OCI-M2 (cell line): ENCODE measurements around the gene FAM72B.
"Not testable (repeated sequence)": the region's sequence is repeated elsewhere in the genome, so short reads cannot be mapped to it uniquely, and the experiment has no call there.

ENCODE experiments used
- DNase-seq: peaks from one replicate; lab custom pipeline; 2025; ENCODE audit not compliant: unreplicated experiment; lab: John Stamatoyannopoulos, UW

Gene FAM72B

DNA sequence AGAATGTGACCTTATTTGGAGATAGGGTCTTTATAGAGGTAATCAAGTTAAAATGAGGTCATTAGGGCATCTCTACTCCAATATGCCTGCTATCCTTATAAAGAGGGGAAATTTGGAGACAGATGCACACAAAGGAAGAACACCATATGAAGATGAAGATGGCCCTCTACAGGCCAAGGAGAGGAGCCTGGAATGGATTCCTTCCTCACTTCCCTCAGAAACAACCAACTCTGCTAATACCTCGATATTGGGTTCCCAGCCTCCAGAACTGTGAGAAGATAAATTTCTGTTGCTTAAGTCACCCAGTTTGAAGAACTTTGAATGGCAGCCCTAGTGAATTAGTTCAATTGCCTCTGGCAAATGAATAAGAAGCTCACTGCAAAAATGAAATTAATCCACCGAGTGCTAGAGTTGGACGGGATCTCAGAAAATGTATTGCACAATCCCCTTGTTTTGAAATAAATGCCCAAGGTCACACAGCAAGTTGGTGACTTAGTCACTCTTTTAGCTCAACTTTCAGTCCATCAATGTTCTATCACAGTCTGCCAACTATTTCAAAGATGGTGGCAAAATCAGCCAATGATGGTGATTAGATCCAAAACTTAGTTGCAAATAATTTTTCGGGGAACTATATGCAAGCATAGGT, 27.1 kb downstream of the FAM72B start:
- DNase-seq = not testable (repeated sequence)

DNA sequence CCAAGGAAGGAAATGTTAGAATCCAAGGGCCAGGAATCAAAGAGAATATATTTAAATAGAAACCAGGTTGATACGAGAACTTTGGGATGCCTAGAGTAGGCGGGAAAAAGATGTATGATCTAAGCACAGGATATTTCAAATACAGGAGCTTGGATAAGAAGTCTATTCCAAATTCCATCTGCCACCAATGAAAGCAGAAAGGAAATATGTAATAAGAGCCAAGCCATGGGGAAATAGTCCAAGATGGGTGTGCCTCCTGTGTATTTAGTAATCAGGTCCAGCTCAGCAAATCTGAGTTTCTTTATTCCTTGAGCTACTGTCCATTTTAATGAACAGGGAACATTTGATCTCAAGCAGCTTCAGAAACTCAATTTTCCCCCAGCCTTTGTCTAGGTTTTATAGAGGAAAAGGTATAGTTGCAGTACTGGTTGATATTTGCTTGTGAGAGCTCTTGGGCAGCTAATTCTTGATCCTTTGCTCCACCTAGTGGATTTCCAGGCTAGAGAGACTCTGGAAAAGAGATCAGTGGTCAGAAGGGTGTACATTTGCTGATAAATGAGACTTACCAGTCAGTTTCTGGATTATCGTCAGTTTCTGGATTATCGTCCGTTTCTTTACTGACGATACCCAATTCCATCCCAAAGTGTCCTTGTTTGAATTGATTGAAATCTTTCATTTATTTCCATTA, 28.3 kb downstream of the FAM72B start:
- DNase-seq = not testable (repeated sequence)

DNA sequence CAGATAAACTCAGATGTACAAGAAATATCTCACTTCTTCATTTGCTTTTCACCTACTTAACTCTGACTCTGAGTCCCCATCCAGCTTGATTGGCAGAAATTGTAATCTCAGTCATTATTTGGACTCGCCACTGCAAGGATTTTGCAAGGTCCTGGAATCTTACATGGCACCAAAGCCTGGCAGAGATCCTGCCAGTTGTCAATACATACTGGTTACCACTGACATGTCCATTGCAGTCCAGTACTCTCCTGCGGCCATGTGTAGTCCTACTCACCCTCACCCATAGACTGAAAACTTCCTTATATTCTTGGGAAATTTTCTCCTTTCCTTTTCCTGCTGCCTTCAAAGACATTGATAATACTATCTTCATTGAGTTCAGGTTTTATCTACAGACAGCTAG, 29.3 kb downstream of the FAM72B start:
- DNase-seq = not testable (repeated sequence)

DNA sequence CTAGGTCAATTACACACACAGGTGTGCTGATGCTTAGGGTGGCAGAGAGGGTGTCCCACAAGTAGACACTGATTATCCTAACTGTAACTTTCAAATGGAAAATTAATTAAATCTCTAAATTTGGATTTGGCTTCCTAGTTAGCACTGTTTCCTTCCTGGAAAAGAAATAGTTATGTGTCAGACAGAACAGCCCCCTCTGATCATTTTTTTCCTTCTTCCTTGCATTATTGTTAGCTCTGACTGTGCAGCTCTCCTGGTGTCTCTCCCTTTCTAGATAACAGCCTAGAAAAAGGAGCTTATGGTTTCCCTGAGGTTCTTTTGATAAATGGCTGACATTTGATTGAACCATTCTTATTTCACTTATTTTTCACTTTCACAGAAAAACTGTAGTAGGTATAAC, 31.4 kb downstream of the FAM72B start:
- not testable (repeated sequence) for DNase-seq

GRCh38 chr1:121151294-121151693, 32.8 kb downstream of the FAM72B start:
- DNase-seq = not testable (repeated sequence)

DNA sequence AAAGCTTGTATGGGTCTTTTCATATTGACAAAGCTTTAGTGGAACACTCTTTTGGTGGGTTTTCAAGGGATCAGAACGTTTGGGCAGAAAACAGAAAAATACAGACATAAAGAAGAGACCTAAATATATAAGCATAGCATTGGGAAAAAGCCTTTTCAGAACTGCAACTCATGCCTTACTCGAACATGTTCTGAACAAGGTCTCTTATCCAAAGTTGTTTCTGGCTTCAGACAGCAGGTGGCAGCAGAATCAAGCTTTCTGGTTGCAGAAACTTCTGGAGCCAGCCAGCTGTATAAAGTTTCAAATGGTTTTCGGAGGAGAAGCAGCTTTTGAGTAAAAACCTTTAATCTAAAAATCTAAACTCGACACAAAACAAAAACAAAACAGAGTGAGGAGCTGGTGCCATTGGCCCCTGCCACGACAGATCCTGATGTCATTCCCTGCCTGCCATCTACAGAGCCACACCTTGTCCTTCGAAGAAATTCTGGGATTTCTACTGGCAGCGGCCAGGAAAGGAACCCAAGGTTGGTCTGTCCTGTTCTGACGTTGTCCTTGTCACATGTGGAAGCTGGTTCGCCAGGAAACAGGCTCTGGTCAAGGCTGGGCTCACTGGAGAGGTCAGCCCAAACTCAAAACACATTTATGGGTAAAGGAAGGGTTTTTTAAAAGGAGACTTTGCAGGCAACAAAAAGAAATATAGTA, 35.5 kb downstream of the FAM72B start:
- DNase-seq = not testable (repeated sequence)

DNA sequence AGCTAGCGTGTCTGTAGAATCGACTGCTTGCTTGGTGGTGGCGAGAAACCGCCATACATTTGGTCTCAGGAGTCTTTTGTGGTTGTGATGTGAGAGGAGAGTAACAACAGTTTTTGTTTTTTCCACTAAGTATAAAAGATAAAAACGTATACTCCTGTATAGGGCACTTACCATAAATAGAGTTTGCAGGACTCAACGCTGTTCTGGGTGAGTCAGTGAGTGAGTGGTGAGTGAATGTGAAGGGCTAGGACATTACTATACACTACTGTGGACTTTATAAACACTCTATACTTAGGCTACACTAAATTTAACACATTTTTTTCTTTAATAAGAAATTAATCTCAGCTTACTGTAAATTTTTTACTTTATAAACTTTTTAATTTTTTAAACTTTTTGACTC, 43.7 kb downstream of the FAM72B start:
- DNase-seq = not testable (repeated sequence)

GRCh38 chr1:121131494-121131893, 52.6 kb downstream of the FAM72B start:
- not testable (repeated sequence) for DNase-seq

DNA sequence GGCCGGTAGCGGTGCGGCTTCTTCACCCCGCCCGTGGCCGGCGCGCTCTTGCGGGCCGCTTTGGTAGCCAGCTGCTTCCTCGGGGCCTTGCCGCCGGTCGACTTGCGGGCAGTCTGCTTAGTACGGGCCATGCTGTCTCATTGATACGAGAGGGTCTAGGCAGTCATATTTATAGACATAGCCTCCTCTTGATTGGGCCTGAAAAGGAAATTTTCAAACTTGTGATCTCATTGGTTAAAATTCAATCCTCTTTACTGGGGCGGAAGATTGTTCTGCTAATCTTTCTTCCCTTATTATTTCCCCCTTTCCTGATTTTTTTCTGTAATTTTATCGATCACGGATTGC, 65.7 kb downstream of the FAM72B start:
- DNase-seq = not testable (repeated sequence)
